ENCODE data around the gene SHC3.
A peak's percentile ranks its signal among the peaks of the same experiment; 100 is the strongest.

SHC3 gene

DNA sequence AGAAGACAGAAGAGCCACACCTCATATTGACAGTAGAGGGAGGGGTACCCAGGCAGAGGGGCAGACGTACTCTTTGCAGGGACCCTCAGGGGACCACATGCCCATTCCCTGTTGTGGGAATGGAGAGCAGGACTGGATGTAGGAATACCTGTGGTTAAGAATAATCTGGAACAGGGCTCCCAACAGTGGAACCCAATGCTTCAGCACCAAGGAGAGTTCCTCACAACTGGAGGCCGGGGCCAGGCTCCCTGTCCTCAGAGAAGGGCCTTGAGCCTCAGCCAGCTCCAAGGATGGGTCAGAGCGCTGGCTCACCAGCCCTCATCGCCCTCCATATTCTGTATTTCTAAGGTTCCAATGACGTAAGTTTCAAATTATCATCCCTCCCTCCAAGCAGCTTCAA, 7.4 kb upstream of the SHC3 start:
- DNase-seq = no peak

DNA sequence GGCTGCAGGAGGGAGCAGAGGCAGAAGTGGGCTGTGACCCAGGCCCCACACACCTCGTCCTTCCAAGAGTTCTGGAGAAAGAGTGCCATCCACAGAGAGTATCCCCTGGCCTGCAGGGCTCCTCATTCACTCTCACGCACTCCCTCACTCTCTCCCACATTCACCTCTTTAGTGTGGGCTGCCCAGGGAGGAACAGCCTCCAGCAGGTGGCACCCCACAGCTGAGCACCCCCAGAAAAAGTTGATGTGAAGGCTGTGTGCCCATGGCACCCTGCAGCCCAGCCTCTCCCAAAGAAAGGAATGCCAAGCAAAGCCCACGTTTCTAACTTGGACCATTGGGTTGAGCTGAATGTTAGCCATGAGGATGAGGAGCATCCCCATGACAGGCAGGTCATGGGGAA, 4.5 kb upstream of the SHC3 start:
- DNase-seq = no peak

DNA sequence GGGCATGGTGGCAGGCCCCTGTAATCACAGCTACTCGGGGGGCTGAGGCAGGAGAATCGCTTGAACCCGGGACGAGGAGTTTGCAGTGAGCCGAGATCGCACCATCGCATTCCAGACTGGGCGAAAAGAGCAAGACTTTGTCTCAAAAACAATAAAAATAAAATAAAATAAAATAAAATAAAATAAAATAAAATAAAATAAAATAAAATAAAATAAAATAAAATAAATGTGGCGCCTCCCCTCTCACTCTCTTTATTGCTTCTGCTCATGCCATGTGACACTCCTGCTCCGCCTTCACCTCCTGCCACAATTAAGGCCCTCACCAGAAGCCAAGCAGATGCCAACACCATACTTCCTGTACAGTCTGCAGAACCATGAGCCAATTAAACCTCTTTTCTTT, 3.8 kb upstream of the SHC3 start:
- DNase-seq = no peak

DNA sequence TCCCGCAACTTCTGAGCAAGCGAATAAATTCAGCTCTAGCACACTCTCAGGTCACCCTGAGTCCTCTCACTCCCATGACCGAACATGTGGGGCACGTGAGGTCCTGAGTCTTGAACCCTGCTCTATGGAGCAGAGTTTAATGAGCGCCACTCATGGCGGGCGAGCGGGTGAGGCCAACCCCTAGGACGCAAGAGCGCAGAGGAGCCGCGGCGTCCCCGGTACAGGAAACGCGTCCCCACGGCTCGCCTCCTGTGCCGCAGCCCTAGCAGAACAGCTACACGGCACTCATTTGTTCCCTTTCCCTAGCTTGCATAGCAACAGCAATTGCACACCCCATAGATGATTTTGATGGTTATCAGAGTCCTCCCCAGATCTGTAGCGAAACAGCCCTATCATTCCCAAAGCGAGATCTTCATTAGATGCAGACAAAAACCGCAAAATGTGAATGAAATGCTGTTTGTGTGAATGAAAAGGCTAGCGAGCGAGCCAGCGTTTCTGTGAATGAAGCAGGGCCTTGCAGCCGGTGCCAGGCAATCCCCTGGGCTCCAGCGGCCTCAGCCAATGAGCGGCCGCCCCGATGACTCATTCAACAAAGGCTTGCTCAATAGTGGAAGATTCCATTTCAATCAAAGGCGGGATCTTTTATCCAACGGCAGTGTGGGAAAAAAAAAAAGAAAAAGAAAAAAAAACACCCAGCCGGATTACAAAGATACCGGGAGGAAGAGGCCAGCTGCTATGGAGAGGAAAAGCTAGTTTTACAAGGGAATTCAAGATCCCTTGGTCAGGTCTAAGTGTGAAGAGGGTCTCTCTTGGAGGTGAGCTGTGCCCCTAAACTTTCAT, 1.5 kb upstream of the SHC3 start:
- DNase-seq = peak; percentile 78

DNA sequence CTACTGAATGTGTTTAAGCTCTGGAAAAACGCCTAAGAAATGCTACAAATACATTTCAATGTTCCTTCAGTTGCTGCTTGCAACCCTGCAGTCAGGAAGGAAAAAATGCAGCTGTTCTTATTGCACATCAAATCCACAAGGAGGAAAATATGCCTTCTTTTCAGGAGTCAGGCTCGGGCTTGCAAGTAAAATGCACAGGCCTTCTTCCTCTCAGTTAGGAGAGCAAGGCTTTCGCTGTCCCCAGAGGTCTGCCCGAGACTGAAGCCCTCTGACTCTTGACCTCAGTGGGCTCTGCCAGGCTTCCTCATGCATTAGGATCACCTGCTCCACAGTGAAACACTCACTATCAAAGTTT, 899 bp upstream of the SHC3 start:
- no peak for DNase-seq

DNA sequence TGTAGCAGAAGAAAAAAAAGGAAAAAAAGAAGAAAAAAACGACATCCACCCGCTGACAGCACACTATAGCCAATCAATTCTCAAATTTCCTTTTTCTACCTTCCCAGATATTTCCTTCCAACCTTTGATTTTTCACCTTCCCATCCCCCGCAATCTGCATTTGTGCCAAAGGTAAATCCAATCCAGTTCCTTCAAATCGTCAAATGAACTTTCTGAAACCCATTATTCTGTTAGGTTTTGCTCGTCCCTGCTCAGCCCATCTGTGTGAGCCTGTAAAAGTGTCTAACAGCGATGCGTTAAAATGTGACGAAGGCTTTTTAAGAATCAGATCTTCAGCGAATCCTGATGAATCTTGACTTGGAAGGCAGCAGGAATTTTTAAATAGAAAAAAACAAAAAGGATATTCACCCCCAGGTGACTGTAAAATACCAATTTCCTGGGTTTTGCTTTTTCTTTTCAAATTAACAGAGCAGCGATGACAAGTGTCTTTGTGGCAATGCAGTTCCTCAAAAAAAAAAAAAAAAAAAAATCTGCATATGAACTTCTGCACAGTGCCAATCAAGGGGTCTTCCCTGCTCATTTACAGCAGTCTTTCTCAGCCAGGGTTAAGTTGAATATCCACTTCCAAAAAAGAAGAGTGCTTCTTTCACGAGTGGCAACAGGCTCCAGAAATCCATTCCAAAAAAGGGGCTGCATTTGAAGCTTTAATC, 367 bp upstream of the SHC3 start:
- DNase-seq = no peak

DNA sequence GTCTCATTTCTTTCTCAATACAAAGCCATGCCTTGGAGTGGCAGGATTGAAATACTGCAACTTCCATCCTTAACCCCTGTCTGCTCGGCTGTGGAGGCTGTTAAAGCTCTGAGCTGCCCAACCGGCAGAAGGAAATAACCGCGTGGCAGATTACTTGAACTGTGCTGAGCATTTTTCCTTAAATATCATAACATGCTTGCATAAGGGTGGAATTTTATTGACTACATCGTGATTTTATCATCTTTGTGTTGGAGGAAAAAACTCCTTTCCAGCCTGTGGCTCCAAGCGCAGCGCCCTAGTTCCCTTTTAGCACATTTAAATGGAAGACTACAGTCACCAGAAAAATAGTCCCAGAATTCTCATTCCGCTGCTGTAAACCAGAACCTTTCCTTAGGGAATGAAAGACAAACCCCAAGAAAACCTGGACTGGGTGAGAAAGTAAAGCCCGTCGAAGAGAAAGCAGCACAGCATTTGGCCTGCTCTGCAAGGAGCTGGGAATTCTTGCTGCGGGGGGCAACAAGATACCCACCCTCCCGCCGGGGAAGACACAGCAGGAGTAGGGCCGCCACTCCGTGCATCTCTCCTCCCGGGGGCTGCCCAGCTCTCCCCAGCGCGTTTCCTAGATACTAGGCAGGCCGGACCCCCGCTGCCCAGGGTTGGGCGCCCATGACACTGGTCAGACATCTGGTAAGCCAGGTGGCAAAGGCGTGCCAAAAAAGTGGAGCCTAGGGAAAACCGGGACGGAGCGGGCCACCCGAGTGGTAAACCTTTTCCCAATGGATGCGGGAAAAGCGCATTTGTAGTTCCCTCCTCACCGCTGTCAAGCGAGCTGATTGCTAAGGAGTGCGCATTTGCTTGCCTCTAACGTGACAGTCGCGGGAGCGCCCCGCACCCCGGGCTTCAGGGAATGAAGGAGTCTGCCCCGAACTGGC, 1.3 kb downstream of the SHC3 start:
- no peak for DNase-seq

DNA sequence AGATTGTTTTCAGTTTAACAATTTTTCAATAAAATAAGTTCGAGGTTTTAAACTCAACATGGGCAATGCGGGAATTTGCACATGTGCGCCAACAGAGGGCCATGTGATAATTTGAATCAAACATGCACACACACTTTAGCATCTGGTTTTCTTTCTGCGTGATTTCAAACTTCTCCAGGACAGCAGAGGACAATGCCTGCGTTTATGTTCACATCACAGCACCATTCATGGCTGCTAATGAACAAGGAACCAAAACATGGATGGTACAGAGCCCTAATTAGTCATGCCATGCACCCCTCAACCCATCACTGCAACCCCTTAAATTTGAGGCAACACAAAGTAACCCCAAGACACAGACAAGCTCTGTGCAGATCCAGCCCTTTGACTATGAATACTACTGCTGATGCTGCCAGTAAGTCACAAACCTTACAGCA, 2.8 kb downstream of the SHC3 start:
- DNase-seq = no peak

DNA sequence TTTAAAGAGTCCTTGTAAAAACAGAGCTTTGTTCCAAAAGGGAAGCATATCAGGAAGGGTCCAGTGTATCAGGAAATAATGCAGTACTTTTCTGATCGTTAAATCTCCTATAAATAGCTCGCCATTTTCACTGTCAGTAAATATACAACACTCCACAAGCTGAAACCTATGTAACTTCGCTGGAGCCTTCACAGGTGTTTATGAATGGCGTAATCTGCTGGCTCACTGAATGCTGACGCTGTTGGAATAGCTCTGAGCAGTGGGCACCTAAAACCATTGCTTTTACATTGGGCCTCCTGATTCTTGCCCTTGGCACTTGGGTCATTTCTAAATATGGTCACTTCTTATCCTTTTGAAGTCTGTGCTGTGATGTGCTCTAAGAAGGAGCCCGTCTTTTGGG, 4.3 kb downstream of the SHC3 start:
- DNase-seq = no peak

DNA sequence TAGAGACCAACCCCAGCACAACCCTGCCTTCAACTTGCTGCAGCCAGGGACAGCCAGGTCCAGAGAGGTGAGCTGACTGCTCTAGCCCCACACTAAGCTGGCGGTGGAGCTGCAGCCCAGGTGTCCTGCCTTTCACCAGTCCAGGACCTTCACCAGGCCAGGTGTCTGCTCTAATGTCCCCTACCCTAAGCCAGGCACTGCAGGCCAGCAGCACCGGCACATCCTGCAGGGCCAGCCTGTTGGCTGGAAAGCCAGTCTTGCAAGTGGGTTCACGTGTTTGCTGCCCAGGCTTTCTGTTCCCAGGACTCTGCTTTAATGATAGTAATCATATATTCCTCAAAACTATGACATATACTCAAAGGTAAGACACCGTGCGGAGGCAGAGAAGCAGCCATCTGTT, 5.5 kb downstream of the SHC3 start:
- no peak for DNase-seq

DNA sequence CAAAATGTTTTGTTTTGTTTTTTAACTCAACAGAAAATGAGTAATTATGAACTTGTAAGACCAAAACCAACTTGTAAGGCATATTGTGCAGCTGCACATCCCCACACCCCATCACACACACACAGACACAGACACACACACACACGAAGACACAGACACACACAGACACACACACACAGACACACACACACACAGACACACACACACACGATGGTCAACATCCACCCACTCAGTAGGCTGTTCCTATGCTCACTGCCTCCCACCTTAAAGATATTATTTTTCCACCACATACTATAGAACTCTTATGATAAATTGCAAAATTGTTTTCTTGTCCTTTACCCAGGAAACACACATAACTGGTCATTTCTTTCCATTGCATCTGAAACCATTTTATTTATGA, 6.2 kb downstream of the SHC3 start:
- no peak for DNase-seq

DNA sequence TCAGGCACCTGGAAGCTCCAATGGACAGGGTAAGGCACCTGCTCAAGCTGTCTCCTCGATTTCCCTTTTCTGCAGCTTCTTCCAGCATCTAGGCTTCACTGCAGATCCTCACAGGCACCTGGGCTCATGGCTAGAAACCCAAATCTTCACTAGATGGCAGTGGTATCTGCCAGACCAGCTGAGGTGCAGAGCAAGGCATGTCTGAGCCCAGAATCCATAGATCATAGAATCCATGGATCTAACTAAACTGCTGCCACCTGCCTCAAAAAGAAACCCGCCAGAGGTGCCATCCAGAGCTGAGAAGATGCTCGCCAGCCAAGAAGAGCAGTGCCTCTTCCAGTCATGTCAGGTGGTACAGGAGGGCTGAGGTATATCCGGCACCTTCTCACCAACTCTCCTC, 6.9 kb downstream of the SHC3 start:
- DNase-seq = no peak

DNA sequence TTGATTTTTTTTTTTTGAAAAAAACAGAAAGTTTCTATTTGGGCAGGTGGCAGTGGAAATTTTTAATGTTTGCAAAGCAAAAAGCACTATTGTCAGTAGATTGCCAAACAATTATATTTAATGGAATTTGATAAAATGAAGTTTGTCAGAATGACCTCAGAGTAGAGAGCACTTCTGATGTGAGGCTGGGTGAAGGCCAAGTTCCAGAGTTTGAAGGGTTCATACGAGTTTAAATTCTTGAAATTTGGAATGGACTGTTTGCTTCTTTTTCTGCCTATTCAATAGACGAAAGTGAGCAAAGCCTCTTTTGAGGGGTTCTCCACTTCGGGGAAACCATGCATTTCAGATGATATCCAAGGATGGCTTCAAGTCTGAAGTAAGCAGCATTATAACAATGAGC, 7.4 kb downstream of the SHC3 start:
- no peak for DNase-seq

DNA sequence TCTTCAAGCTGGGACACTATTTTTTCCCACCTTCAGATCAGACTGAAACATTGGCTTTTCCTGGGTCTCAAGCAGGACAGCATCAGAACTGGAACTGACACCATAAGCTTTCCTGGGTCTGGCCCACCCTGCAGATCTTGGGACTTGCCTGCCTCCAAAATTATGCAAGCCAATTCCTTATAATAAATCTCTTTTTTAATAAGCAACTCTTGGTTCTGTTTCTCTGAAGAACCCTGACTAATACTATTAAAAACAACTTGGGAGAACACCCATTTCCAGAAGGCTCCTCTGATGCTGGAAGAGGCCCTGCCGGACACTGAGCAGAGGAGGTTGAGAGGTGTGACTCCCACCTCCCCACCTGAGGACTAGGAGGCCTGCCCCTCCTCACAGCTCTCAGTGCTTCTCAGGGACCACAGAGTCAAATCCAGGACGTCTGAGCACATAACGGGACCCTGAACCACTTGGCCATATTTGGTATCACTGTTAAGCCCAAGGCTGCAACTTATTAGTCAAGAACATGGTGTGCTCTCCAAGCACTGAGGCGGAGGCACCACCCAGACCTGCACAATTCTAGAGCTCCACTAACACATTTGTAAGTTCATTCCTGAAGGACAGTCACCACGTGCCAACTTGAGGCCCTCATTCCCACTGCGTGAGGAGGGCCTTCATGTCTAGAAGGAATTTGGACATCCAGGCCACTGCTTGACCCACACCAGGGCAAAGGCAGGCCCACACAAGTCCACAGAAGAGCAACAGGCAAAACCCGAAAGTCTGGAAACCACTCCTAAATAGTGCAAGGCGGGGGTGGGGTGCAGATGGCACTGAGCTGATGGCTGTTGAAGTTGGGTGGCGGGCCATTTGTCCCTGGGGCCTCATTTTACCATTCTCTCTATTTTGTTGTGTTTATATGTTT, 9.5 kb downstream of the SHC3 start:
- DNase-seq = no peak

DNA sequence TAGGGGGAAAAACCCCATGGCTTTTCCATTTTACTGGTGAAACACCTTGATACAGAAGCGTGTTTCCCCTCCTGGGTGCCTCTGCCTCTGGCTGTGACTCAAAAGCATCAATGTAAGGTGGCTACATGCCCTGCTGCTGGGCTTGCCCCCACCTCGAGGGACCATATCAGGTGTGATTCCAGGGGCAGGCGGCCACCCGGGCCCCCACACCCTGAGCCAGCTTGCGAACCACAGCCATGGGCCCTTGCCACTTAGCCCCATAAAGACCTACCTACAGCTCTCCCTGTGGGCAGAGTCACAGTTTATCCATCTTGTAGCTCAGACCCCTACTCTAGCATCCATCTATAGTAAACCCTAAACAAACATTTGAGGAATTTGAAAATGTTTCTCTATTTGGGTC, 10.8 kb downstream of the SHC3 start:
- no peak for DNase-seq

DNA sequence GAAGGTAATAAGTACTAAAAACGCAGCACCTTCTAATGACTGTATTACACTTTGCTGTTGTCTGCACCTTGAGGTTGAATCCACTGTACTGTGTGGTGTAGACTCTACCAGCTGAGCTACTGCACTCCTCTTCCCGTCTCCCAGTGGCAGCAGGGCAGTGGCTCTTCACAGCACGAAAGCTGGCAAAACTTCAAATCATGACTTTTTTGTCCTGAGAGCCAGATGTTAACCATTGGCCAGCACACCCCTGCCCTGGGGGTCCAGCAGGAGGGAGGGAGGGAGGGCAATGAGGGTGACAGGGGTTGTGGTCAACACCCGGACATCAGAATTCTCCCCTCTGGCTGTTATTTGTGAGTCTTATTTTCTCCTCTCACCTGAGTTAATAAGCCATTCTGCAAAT, 11.8 kb downstream of the SHC3 start:
- no peak for DNase-seq

DNA sequence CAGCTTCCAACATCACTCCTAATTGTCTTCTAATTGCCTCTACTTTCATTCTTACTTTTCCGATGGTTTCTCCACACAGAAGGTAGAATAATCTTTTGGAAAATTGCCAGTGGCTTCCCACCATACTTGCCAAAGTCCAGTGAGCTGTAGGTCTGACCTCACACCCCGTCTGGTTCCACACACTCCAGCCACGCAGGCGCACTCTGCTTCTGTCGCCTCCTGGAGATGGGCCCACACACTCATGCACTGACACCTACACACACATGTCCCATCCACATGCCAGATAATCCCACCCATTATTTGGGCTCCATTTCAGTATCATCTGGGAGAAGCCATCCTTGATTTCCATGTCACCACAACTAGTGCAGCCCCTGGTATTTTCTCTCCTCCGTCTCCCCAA, 12.7 kb downstream of the SHC3 start:
- no peak for DNase-seq

DNA sequence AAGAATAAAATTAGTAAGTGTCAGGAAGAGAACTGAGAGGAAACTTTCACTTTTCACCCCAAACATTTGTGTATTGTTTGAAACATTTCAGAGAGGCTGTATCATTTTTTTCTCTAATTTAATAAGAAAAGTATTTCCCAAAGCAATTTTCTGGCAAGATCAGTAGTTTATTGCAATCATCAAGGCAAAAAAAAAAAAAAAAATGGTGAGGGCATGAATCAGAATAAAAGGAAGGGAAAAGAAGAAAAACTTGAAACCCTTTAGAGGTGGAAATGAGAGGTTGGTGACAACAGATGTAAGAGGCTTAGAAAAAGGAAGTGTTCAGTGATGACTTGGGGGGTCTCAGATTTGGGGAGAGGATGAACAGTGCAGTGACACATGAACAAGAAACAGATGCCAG, 13.3 kb downstream of the SHC3 start:
- DNase-seq = no peak

DNA sequence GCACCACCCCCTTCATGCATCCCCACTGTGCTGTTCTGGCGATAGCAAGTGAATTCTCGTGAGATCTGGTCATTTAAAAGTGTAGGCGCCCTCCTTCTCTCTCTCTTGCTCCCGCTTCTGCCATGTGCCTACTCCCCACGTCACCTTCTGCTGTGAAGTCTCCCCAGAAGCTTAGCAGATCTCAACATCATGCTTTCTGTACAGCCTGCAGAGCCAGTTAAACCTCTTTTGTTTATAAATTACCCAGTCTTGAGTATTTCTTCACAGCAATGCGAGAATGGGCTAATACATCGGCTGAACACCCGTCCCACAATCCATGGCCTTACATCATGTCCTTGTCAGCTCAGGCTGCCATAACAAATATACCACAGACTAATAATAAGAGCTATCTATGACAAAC, 17.4 kb downstream of the SHC3 start:
- DNase-seq = no peak

DNA sequence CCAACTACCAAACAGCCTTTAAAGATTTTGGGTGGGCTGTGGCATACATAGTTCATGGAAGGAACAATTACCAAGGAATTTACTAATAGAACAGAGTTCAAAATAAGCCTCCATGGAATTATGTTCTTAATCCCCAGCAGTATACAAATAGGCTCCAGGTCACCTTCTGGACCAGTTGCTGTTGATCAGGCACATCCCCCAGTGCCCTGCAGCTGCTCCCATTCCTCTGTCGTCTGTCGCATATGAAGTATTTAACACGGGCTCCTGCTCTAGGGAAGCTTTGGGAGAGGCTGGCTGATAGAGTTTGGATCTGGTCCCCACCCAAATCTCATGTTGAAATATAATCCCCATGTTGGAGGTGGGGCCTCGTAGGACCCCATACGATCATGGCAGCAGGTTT, 17.8 kb downstream of the SHC3 start:
- DNase-seq = no peak

DNA sequence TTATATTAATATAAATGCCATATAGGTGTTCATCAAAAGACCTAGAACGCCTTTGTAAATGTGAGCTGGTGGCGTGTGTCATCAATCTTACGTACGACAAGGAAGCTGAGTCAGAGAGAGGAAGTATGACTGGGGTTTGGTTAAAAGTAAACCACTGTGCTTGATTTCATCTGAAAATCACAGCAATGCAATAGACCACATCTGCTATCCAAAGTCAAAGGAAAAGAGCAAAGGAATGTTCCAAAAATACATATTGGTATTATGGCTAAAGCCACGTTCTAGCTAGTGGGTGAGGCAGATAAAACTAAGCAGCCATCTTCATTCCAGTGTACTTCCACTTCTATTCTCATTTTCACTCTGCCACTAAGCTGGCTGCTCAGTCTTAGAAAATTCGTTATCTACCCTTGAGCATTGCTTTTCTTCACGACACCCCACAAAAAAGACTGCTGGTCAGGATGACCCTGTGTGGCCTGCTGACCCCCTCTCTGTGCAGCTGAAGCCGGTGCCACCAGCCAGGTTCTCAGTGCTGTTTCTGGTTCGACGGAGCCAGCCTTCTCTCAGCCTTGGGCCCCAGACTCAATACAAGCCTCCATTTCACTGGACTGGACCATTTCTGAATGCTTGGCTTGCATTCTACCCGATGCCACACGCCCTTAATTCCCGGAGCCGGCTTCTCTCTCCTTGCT, 23.8 kb downstream of the SHC3 start:
- DNase-seq = peak; percentile 51

DNA sequence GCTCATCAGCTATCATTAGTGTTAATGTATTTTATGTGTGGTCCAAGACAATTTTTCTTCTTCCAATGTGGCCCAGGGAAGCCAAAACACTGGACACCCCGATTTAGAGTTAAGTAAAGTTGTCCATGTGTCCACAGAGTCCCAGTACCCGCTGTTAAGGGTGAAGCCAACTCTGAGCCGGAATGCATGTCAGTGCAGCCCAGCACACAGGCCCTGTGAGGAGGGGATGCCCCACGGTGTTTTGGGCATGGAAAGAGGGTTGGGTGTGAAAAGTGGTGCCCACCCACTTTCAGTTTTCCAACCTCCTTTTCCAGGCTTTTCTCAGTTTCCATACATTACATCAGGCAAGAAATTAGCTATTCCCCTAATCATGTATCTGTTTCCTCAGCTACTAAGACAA, 24.4 kb downstream of the SHC3 start:
- DNase-seq = peak; percentile 18
